SK-N-SH treated with all-trans-retinoic acid at 6 μM for 48 hours (cell line): ENCODE results near the gene SLC45A1.

Experiments
- CREB5 ChIP-seq: fragments of 250-450 bp; sonication (Bioruptor Pico); IDR thresholded peaks from 2 replicates; pipeline ENCODE4 v1.5.1; 2020; ENCODE audit warnings: low read depth, mild to moderate bottlenecking, moderate library complexity
- OSR1 ChIP-seq: fragments of 250-450 bp; sonication (Bioruptor Pico); IDR thresholded peaks from 2 replicates; pipeline ENCODE4 v1.8.0; 2022; ENCODE audit warnings: moderate library complexity, mild to moderate bottlenecking, inconsistent platforms
- PATZ1 ChIP-seq: fragments of 250-450 bp; sonication (Bioruptor Pico); IDR thresholded peaks from 2 replicates; pipeline ENCODE4 v1.8.0; 2020; ENCODE audit warnings: mild to moderate bottlenecking, moderate library complexity, borderline replicate concordance
- PPARA ChIP-seq: fragments of 250-450 bp; sonication (Bioruptor Pico); IDR thresholded peaks from 2 replicates; pipeline ENCODE4 v1.5.0; 2020; ENCODE audit warnings: mild to moderate bottlenecking, borderline replicate concordance
- TOX ChIP-seq: fragments of 250-450 bp; sonication (Bioruptor Pico); IDR thresholded peaks from 2 replicates; pipeline ENCODE4 v1.8.0; 2021; ENCODE audit warnings: mild to moderate bottlenecking, moderate library complexity, borderline replicate concordance
- ZFP3 ChIP-seq: fragments of 250-450 bp; sonication (Bioruptor Pico); IDR thresholded peaks from 2 replicates; pipeline ENCODE4 v1.5.0; 2020; ENCODE audit warnings: mild to moderate bottlenecking, moderate library complexity
- ZNF565 ChIP-seq: fragments of 450-650 bp; formaldehyde crosslinking; conservative IDR thresholded peaks from 2 replicates; pipeline ENCODE4 v1.5.0; 2020; ENCODE audit warnings: low read depth, mild to moderate bottlenecking, moderate library complexity

GRCh38 chr1:8276173-8276914, 41.6 kb upstream of the SLC45A1 start:
- TF ChIP-seq ZNF565 (CRISPR knock-in tag): no peak
- no peak for TF ChIP-seq TOX (CRISPR knock-in tag)
- no peak for TF ChIP-seq PATZ1 (CRISPR knock-in tag)
- TF ChIP-seq PPARA (CRISPR knock-in tag): no peak
- TF ChIP-seq ZFP3: no peak
- no peak for TF ChIP-seq OSR1 (CRISPR knock-in tag)
- TF ChIP-seq CREB5 (CRISPR knock-in tag): no peak
